Raji (cell line): ENCODE results near the gene RALGPS1.

Experiments used
- POLR2A ChIP-seq: IDR thresholded peaks from 2 replicates; pipeline ENCODE4 v1.6.1; 2011; ENCODE audit warnings: low read depth, low read length, control low read depth; ENCODE audit not compliant: insufficient read depth

The RALGPS1 gene

DNA sequence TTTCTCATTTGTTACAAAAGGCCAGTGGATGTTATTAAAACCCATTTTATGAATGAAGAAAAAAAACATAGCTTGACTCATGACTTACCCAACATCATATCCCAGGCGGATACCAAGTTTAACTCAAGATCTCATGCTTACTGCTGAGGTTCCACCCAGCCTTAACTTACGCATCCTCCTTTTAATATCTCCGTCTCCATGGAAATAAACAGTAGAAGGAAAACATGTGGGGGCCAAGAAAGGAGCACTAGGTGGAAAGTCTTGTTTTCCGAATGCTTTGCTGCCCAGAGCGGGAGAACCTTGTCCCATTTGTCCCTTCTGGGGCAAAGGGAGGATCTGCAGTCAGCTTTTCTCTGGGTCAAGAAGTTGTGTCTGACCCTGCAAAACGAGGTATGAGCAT is 163.8 kb downstream of the RALGPS1 start:
- no peak for TF ChIP-seq POLR2A

DNA sequence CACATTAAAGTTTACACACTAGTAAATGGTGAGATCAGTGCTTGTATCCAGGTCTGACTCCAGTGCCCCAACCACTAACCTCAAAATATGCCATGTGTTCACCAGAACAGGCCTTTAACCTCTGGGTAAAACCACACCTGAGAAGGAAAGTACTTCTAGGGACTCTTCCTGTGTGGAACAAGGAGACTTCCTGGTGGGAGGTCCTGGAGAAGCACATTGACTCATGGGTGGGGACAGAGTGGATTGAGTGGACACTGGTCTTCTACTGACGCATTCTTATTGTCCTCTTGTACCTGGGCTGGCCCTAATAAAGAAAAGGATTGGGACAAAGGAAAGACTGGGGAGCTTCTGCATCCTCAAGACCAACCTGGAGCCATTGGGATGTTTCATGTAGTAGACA is 164.4 kb downstream of the RALGPS1 start:
- no peak for TF ChIP-seq POLR2A

DNA sequence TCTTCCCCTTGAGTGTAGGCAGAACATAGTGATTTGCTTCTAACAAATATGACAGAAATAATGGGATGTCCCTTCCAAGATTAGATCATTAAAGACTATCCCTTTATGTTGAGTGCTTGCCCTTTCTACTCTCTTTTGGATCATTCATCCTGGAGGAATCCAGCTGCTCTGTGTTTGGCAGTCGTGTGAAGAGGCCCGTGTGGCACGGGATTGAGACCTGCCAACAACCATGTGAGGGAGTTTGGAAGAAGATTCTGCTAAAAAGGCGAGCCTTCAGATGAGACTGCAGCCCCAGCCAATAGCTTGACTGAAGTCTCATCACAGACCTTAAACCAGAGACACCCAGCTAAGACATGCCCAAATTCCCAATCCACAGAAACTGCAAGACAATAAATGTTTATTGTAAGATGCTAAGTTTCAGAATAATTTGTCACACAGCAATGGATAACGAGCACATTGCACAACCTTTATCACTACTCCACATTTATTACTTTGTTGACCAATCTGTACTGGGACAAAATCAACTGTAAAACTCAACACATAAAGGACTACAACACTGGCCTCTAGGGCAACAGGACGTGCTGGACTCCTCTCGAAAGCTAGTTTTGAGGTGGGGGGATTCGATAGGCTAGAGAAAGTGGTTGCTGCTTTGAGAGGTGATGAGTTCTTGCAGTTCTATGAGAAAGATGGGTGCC is 165.0 kb downstream of the RALGPS1 start:
- no peak for TF ChIP-seq POLR2A

DNA sequence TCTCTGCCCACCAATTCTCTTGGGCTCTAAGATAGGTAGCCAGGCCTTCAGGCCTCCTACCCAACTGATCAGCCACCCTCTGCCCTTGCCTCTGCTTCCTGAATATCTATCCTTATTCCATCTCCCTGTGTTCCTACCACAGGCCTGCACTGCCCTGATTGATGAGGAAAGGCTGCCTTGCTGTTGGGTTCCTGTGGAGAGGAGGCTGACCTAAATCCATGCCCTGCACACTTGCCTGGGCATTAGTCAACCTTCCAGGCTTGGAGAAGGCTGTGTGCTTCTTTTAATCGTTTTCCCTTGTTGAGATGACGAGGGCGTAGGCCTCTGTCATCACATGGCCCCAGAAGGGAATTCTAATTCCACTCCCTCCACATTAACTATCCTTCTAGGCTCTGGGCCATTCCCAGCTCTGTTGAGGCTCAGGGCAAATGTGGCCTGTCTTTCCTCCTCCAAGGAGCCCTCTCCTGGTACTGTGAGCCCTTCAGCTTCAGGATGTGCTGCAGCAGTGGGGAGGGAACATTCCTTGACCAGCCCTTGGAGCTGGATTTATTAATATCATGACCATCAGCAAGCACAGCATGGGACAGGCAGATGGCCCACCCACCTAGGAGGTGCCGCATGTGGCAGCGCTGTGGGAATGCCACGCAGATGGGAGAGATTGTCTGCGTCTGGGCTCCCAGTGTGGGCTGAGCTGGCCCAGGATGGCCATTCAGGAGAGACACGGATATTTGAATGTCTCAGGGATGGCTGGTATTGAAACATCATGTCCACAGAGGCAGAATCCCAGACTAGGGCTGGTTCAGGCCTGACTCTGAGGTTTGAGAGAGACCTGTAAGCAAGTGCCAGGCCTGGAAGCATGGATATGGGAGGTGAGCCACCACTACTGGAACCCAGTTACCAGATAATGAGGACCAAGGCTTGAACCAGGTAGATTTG is 166.9 kb downstream of the RALGPS1 start:
- TF ChIP-seq POLR2A: no peak

DNA sequence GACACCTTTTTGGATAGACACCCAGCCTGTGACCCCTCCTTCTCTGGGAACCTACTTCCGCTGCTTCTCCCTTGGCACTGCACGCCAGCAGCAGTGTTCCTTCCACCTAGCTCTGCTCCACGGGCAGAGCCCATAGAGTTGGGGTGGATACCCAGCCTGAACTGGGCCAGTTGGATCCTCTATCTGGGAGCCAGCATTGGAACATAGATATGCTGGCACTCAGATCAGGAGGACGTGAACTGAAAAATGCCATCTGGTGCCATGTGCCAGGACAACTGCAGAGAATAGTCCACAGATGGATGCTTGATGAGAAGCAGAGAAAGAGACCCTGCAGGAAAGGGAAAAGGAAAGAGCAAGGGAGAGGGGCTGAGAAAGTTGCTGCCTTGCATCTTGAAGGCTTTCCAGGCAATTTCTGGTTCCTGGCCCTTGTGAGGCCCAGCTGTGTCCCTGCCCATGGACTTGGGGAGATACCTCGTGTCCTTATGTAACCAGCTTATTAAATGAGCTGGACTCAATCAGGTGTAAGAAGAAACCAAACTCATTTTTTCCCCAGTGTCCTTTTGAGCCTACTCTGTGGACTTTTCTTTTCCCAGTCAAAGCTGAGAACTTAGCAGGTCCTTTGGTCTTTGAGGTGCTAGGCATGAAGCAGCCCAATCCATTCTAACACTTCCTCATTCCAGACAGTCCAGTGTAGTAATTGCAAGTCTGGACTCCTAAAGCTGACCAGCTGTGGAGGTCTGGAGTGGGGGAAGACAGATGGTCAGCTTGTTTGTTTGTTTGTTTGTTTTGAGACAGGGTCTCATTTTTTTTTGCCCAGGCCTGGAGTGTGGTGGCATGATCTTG is 168.8 kb downstream of the RALGPS1 start:
- TF ChIP-seq POLR2A: no peak

DNA sequence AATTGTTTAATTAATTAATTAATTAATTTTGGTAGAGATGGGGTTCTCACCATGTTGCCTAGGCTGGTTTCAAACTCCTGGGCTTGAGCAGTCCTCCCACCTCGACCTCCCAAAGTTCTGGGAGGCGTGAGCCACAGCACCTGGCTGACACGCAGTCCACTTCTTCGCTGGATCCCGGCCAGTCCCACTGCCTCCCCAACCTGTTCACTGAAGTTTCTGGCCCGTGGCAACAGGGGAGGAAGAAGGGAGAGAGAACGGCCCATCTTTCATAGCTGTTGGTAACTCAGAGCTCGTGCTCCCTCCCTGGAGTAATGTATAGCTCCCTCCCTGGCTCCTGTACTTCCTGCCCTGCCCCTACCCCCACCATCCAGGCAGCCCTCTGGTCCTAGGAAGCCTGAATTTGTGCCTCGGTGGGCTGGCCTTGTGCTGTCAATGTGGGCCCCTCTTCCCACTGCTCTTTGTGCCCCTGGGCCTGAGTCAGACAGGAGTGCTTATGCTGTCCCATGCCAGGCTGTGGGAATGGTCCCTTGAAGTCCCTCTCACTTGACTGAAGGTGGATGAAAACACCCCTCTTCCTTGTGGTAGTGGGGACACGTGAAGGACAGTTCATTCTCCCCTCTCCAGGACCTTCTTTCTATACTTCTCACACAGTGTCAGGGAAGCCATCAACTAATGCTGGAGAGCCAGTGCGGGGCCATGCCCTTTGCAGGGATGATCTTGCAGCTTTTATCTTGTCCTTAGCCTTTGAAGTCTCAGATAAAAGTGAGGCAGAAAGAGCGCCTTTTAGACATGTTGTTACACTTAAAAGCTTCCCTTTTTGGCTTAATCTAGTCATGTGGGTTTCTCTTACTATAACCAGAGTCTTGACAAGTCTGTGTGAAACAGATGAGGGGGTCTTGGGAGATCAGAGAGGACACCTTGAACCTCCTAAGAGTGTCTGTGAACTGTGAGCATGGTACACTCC is 169.8 kb downstream of the RALGPS1 start:
- no peak for TF ChIP-seq POLR2A

DNA sequence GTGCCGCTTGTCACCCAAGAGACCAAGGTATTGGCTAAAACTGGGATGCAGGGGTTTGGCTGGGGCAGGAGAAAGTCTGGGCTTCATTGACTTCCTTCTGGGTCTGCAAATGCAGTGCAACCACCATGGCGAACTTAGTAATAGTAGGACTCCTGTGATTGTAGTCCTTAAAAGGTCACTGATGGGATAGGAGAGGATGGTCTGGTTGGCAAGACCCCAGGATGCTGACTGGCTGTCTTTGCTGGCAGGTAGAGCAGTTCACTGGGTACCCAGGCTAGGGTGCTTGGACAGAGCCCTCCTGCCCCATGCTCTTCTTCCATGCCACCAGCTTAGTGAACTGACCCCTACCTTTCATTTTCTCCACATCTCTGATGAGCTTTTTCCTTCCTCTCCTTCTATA is 170.6 kb downstream of the RALGPS1 start:
- no peak for TF ChIP-seq POLR2A

DNA sequence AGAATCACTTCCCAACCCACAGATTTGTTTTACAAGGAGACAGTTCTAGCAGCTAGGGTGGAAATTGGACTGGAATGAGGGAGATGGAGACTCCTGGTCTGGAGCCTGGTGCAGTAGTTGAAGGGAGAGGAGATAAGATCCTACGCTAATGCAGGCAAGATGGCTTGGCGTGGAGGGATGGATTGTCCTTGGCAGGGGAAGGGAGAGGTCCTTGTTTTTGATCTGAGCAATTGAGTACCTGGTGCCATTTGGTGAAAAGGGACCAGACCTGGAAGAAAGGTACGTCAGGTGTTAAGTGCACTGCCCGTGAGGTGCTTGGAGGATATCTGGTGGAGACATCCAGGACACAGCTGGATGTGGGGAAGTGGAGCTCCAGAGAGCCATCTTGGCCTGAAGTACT is 172.2 kb downstream of the RALGPS1 start:
- TF ChIP-seq POLR2A: no peak

DNA sequence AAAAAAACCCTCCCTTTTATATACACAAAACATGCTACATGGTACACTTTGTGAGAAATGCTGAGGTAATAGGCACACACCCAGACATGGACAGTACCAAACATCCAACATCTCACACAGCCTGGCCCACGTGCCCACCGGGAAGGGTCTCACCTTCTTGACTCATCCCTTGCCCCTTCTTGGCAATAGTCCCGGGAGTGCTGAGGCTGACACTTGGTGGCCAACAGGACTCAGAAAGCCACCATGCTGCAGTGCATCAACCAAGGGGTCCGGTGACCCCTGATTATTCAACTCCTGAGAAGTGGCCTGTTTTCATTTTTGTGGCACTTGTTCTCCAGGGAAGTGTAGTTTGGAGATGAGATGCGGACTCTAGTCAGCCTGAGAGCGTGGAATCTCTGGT is 172.8 kb downstream of the RALGPS1 start:
- no peak for TF ChIP-seq POLR2A

DNA sequence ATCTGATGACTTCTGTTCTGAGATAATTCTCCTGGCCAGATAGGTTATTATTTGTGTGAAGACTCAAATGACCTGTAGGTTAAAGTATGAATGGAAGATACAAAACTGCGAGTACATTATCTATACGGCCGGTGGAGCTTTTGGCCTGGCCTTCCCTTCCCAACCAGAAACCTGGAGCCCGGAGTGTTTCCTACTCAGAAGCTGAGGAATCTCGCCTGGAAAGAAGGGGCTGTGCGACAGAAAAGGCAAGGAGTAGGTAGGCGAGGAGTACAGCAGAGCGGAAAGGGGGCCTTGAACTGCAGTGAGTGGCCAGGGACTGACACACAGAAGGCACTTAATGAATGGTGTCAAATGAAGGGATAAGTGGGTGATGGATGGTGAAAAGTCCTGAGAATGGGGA is 173.3 kb downstream of the RALGPS1 start:
- no peak for TF ChIP-seq POLR2A

DNA sequence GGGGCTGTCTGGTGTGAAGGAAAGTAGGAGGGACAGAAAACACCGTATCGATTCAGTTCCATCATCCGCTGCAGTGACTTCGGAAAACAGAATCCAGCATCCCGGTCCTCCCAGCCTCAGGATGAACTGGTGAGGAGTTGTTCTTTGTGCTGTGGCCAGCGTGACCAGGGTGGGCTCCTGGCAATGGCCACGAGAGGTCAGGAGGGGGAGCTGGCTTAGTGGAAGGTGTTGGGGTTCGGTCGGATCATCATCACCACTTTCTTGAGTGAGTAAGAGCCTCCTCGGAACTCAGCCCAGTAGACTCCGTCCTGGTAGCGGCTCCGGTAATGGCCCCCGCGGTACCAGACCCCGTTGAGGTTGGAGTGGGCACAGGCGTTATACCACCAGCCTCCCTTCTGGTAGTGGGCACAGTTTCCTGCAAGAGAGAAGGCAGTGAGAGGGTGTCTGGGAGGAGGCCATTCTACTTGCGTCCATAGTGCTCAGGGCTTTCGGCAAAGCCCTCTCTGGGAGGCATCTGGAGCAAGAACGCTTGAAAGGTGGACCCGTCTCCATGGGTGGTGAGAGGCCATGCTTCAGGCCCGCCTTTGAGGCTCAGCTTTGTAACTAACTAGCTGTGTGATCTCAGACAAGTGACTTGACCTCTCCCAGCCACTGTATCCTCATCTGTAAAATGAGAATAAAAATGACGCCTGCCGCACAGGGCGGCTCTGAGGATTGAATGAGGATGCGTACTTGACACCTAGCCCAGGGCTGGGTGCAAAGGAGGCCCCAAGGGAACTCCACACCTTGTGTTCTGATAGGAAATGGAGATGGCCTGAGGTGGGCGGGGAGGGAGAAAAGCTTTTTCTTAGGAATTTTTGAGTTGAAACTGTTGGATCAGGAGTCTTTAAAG is 174.4 kb downstream of the RALGPS1 start:
- TF ChIP-seq POLR2A: no peak

DNA sequence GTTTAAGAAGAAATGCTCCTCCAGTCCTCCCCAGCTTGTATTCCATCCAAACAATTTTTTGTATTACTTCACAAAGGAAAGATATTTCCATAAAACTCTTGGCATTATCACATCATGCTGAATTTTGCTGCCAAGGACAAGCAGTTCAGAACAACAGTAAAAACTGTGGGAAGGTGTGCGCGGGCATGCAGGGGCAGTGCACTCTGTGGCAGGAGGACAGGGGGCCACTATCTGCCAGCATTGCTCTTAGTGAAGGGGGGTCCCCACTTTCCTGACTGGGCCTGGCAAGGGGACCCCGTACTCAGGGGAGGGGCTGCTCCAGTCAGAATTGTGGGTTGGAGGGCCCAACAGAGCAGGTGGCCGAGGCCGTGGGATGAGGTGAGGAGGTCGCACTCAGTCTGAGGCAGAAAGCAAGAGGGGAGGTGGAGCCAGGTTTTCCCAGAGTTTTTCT is 175.1 kb downstream of the RALGPS1 start:
- TF ChIP-seq POLR2A: no peak

DNA sequence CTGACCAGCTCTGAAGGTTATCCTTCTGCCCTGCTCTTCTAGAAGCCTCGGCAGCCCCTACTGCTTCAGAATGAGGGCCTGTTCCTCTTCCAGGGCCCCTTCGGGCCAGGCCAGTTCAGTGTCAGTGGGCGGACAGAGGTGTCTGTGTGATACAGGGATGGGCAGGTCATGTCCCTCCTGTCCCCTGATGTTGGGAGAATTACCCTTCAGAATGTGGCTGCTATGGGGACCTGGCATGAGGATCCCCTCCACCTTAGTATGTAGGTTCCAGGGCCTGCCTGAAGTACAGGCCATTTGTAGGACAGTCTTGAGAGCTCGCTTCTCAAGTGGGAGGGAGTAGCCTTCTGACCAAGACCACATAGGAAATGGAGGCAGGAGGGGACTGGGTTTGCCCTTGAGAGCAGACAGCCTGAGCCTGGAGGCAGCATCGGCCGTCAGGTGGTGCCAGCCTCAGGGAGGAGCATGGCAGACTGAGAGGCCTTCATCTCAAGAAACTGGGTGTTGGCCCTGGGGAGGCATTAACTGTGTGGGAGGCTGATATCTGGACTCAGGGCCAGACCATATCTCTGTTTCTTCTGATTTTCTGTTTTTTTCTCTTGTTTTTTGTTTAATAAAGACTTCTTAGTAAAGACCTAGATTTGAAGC is 175.9 kb downstream of the RALGPS1 start:
- TF ChIP-seq POLR2A: no peak
